Thyroid gland (tissue), 4 donors: ENCODE data around the gene ABHD4. TPM values are rescaled to one million over a fixed set of nuclear protein-coding genes. Genes with fewer than 3 reads are reported as not detected.

ENCODE experiments used
- DNase-seq, 2 donors: peaks; one replicate each; pipeline ENCODE4 v3.0.0-alpha.2; 2019
- H3K27ac ChIP-seq, 3 donors: fragments of 200-600 bp; sonication (generic); 1 replicate in 2 of 3; 2 replicates in 1 of 3; pipeline ENCODE4 v1.5.1; 2016 to 2019; ENCODE audit warnings: mild to moderate bottlenecking in 1 of 3, moderate library complexity in 1 of 3
- H3K27me3 ChIP-seq: fragments of 200-600 bp; sonication (generic); one replicate; pipeline ENCODE4 v1.5.1; 2019
- H3K36me3 ChIP-seq, 2 donors: fragments of 200-600 bp; sonication (generic); one replicate each; pipeline ENCODE4 v1.5.1; 2016 to 2019
- H3K4me1 ChIP-seq, 2 donors: fragments of 200-600 bp; sonication (generic); one replicate each; pipeline ENCODE4 v1.5.1; 2017 to 2019
- H3K4me3 ChIP-seq, 3 donors: fragments of 200-600 bp; sonication (generic); replicated peaks in 1 of 3; 1 replicate in 2 of 3; 2 replicates in 1 of 3; pipeline ENCODE4 v1.5.1; 2016; ENCODE audit warnings: mild to moderate bottlenecking in 1 of 3
- H3K9me3 ChIP-seq: fragments of 200-600 bp; sonication (generic); one replicate; pipeline ENCODE4 v1.5.1; 2017
- POLR2A ChIP-seq, 2 donors: fragments of 450-650 bp; IDR thresholded peaks; one replicate each; pipeline ENCODE4 v1.6.1; 2017; ENCODE audit warnings: antibody characterized with exemption in 2 of 2, mild to moderate bottlenecking in 2 of 2, moderate library complexity in 1 of 2
- WGBS, 2 donors: methylation state at CpG; one replicate each; pipeline ENCODE4 v1.1.5; 2017; 5-methylcytosine and 5-hydroxymethylcytosine counted together
- intact Hi-C: fragments of 100-400 bp; cut with DNase I; formaldehyde crosslinking; loops from one replicate; pipeline ENCODE4 v1.15.1; 2023
- total RNA-seq, 4 donors: library from RNA; depleted of rRNA; stranded (reverse); fragments of >200 nt; gene quantifications; one replicate each; pipeline ENCODE4 v1.2.3, GENCODE V29; 2016
- TF ChIP-seq, protein P1 (sequence below), 6 experiments: fragments of 200-600 bp in 3 of 6; fragments of 450-650 bp in 3 of 6; sonication (generic) in 3 of 6; IDR thresholded peaks; one replicate each; pipeline ENCODE4 v1.5.1; 2016 to 2019; ENCODE audit warnings: antibody characterized with exemption in 6 of 6, mild to moderate bottlenecking in 2 of 6, inconsistent platforms in 1 of 6, moderate library complexity in 1 of 6

Gene ABHD4
- total RNA-seq, 4 donors from 2014 or later = 31.5 to 66.4 (median 53.7) TPM

DNA sequence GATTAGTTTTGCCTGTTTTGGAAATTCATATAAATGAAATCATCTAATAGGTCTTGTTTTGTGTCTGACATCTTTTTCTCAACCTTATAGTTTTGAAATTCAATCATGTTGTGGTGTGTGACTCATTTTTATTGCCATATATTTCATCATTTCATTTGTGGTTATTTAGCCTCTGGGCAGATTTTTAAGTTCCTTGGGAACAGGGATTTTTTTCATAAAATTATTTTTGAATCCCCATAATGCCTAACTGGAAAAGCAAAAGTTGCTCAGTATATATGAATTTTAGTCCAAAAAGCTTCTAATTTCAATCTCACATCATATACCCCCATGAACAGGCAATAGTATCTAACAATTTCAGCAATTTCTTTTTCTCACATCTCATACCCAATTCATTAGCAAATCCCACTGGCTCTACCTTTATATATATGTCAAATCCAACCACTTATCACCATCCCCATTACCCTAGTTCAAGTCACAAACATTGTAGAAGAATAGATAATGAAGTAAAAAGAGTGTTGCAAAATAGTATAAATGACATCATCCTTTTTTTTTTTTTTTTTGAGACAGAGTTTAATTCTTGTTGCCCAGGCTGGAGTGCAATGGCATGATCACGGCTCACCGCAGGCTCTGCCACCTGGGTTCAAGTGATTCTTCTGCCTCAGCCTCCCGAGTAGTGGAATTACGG, 48.6 kb downstream of the ABHD4 start:
- Histone ChIP-seq H3K9me3 (no peaks in the 10 kb centered on the region), H3K36me3 (no peaks in the 10 kb centered on the region), H3K4me3 (no peak overlapping the region), H3K4me1 (no peaks in the 10 kb centered on the region), H3K27ac (no peak overlapping the region), H3K27me3 (no peaks in the 10 kb centered on the region)
- intact Hi-C loops = no loop called here
- DNase-seq = no peak
- TF ChIP-seq, protein P1, sequence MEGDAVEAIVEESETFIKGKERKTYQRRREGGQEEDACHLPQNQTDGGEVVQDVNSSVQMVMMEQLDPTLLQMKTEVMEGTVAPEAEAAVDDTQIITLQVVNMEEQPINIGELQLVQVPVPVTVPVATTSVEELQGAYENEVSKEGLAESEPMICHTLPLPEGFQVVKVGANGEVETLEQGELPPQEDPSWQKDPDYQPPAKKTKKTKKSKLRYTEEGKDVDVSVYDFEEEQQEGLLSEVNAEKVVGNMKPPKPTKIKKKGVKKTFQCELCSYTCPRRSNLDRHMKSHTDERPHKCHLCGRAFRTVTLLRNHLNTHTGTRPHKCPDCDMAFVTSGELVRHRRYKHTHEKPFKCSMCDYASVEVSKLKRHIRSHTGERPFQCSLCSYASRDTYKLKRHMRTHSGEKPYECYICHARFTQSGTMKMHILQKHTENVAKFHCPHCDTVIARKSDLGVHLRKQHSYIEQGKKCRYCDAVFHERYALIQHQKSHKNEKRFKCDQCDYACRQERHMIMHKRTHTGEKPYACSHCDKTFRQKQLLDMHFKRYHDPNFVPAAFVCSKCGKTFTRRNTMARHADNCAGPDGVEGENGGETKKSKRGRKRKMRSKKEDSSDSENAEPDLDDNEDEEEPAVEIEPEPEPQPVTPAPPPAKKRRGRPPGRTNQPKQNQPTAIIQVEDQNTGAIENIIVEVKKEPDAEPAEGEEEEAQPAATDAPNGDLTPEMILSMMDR (IDR thresholded peaks at IDR 0.05) = no peak
- no peak for TF ChIP-seq POLR2A (IDR thresholded peaks at IDR 0.05)
- WGBS, 2 donors = 78 to 81% methylated on average over 4 of the region's 4 CpGs

DNA sequence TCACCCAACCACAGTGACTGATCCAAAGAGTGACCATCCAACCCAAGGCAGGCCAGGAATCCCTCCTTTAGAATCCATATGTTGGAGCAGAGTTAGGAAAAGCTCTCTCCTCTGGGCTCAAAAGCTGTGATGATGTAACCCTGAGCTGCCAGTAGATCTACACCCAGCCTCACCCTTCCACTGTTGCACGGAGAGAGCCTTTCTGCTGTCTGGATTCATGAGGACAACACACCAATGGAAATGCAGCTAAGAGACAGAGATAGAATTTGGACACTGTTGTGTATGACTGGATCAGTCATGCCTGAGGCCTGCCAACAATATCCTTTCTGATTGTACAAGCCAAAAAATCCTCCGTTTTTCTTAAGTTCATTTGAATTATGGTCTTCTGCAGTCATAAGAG, 50.4 kb downstream of the ABHD4 start:
- Histone ChIP-seq H3K4me3 (no peak overlapping the region), H3K27ac (no peak overlapping the region), H3K4me1 (peaks cover 0 to 4% of the 10 kb centered on the region in 2 donors), H3K27me3 (no peaks in the 10 kb centered on the region), H3K9me3 (no peaks in the 10 kb centered on the region), H3K36me3 (no peaks in the 10 kb centered on the region)
- 81 to 89% methylated on average over 2 of the region's 2 CpGs for WGBS, 2 donors
- TF ChIP-seq POLR2A (IDR thresholded peaks at IDR 0.05) = no peak
- TF ChIP-seq, protein P1 (IDR thresholded peaks at IDR 0.05) = no peak
- intact Hi-C loops = no loop called here
- DNase-seq = no peak

- DNase-seq = no peak
- H3K27ac ChIP-seq = no peak overlapping the region
- no peaks in the 10 kb centered on the region for H3K27me3 ChIP-seq
- peaks cover 0 to 4% of the 10 kb centered on the region in 2 donors for H3K4me1 ChIP-seq
- TF ChIP-seq, protein P1 (IDR thresholded peaks at IDR 0.05) = no peak
- TF ChIP-seq POLR2A (IDR thresholded peaks at IDR 0.05) = no peak
- H3K9me3 ChIP-seq = no peaks in the 10 kb centered on the region
- no peak overlapping the region for H3K4me3 ChIP-seq
- intact Hi-C loops = loop anchor here (5.0 to 10.0 kb wide), 2 partner anchors 93 to 195 kb away; no protein-coding TSS in a partner anchor
- no peaks in the 10 kb centered on the region for H3K36me3 ChIP-seq
- WGBS, 2 donors = 86 to 87% methylated on average over 7 of the region's 7 CpGs
Measured at GRCh38 chr14:22650046-22650739, 52.1 kb downstream of the ABHD4 start.

DNA sequence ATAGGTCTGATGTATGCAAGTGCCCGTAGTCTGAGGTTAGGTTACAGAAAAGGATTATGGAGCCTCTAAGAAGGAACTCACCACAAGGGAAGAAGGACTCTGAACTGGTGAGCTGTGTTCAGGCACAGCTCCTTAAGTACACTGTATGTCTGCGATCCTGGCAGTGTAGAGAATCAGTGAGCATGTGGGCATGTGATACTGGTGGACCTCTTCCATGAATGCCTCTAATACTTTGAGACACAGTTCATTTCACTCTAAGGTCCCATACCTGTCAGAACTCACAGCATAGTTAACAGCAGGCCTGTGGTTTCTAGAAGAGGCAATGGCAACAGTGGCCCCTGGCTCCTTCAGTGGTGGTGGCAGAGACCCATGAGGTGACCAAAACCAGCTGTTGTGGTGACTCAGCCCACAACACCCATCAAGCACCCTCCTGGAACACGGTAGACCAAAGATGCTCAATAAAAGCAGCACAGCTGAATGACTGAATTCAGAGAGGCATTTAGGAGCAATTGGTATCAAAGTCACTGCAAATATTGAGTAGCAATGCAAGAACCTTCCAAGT, 52.9 kb downstream of the ABHD4 start:
- WGBS, 2 donors = 68 to 86% methylated on average over 3 of the region's 3 CpGs
- no peak overlapping the region for H3K4me3 ChIP-seq
- DNase-seq = no peak
- H3K36me3 ChIP-seq = no peaks in the 10 kb centered on the region
- TF ChIP-seq, protein P1 (IDR thresholded peaks at IDR 0.05) = no peak
- no peak for TF ChIP-seq POLR2A (IDR thresholded peaks at IDR 0.05)
- no peaks in the 10 kb centered on the region for H3K9me3 ChIP-seq
- intact Hi-C loops = loop anchor here (5.0 to 10.0 kb wide), 2 partner anchors 94 to 194 kb away; no protein-coding TSS in a partner anchor
- H3K27ac ChIP-seq = no peak overlapping the region
- peaks cover 0 to 4% of the 10 kb centered on the region in 2 donors for H3K4me1 ChIP-seq
- no peaks in the 10 kb centered on the region for H3K27me3 ChIP-seq
